WTC11 (cell line): Measurements from ENCODE around the gene TBX10.

Source experiments
- CTCF ChIP-seq: fragments of 200-600 bp; IDR thresholded peaks from 2 replicates; pipeline ENCODE4 v1.8.0; 2022; ENCODE audit warnings: antibody characterized with exemption
- ESRRA ChIP-seq: sonication (generic); formaldehyde crosslinking; IDR thresholded peaks from 2 replicates; pipeline ENCODE4 v1.8.1; 2022; ENCODE audit warnings: mild to moderate bottlenecking, missing genetic modification reagents, borderline replicate concordance
- JUN ChIP-seq: sonication (generic); formaldehyde crosslinking; IDR thresholded peaks from 2 replicates; pipeline ENCODE4 v1.8.0; 2023; ENCODE audit warnings: mild to moderate bottlenecking, missing genetic modification reagents

- TF ChIP-seq JUN (CRISPR knock-in tag) (no peak), CTCF (no peak), ESRRA (CRISPR knock-in tag) (no peak)
These were observed 23.7 kb downstream of the TBX10 start for GRCh38 chr11:67615728-67616430.
